H9 (cell line): ENCODE measurements around the gene AMIGO1. TPM values are rescaled to one million over a fixed set of nuclear protein-coding genes. Genes with fewer than 3 reads are reported as not detected.
A peak's percentile ranks its signal among the peaks of the same experiment; 100 is the strongest.

Experiments
- DNase-seq: peaks from one replicate; pipeline ENCODE4 v3.0.0-alpha.2; 2017
- H2AFZ ChIP-seq: one replicate; pipeline ENCODE4 v1.6.1; 2013; ENCODE audit warnings: mild to moderate bottlenecking, low read length, control low read depth, moderate library complexity
- H2AK5ac ChIP-seq: 2 replicates; pipeline ENCODE4 v1.6.1; 2013; ENCODE audit warnings: low read length, control low read depth, mixed read lengths; ENCODE audit not compliant: insufficient read length
- H2BK120ac ChIP-seq: one replicate; pipeline ENCODE4 v1.6.1; 2013; ENCODE audit warnings: low read depth, mild to moderate bottlenecking, low read length, control low read depth, inconsistent platforms; ENCODE audit not compliant: poor library complexity, severe bottlenecking
- H2BK12ac ChIP-seq: 2 replicates; pipeline ENCODE4 v1.6.1; 2013; ENCODE audit warnings: low read length, control low read depth, mixed read lengths, low read depth; ENCODE audit not compliant: insufficient read length
- H2BK15ac ChIP-seq: 2 replicates; pipeline ENCODE4 v1.6.1; 2013; ENCODE audit warnings: low read depth, low read length, control low read depth
- H2BK20ac ChIP-seq: one replicate; pipeline ENCODE4 v1.6.1; 2013; ENCODE audit warnings: low read depth, mild to moderate bottlenecking, low read length, control low read depth, inconsistent platforms; ENCODE audit not compliant: poor library complexity, severe bottlenecking
- H2BK5ac ChIP-seq: 2 replicates; pipeline ENCODE4 v1.6.1; 2013; ENCODE audit warnings: low read length, control low read depth, mixed read lengths; ENCODE audit not compliant: insufficient read length
- H3K14ac ChIP-seq: 2 replicates; pipeline ENCODE4 v1.6.1; 2013; ENCODE audit warnings: low read length, control low read depth; ENCODE audit not compliant: insufficient read depth
- H3K18ac ChIP-seq: 2 replicates; pipeline ENCODE4 v1.6.1; 2013; ENCODE audit warnings: low read depth, mild to moderate bottlenecking, mixed read lengths, low read length, control low read depth; ENCODE audit not compliant: insufficient read length
- H3K23ac ChIP-seq: 2 replicates; pipeline ENCODE4 v1.6.1; 2013; ENCODE audit warnings: low read length, control low read depth, mixed read lengths, low read depth; ENCODE audit not compliant: insufficient read length
- H3K23me2 ChIP-seq: 2 replicates; pipeline ENCODE4 v1.6.1; 2013; ENCODE audit warnings: low read depth, mild to moderate bottlenecking, mixed read lengths, low read length, control low read depth; ENCODE audit not compliant: insufficient read length, poor library complexity, severe bottlenecking
- H3K27ac ChIP-seq: 2 replicates; pipeline ENCODE4 v1.5.1; 2013; ENCODE audit warnings: low read length, control low read depth, mixed read lengths, low read depth; ENCODE audit not compliant: insufficient read length
- H3K27me3 ChIP-seq: 2 replicates; pipeline ENCODE4 v1.6.1; 2013; ENCODE audit warnings: low read length, control low read depth, inconsistent platforms; ENCODE audit not compliant: insufficient read depth
- H3K4ac ChIP-seq: 2 replicates; pipeline ENCODE4 v1.6.1; 2013; ENCODE audit warnings: low read depth, mild to moderate bottlenecking, control low read depth, inconsistent platforms, low read length, moderate library complexity
- H3K4me1 ChIP-seq: 2 replicates; pipeline ENCODE4 v1.6.1; 2013; ENCODE audit warnings: low read length, control low read depth, inconsistent platforms; ENCODE audit not compliant: insufficient read depth
- H3K4me2 ChIP-seq: 2 replicates; pipeline ENCODE4 v1.6.1; 2013; ENCODE audit warnings: low read length, control low read depth, mixed read lengths; ENCODE audit not compliant: insufficient read length, insufficient read depth
- H3K56ac ChIP-seq: 2 replicates; pipeline ENCODE4 v1.6.1; 2013; ENCODE audit warnings: low read depth, mild to moderate bottlenecking, mixed read lengths, low read length, control low read depth; ENCODE audit not compliant: insufficient read length
- H3K79me1 ChIP-seq: 2 replicates; pipeline ENCODE4 v1.6.1; 2013; ENCODE audit warnings: low read depth, mild to moderate bottlenecking, moderate library complexity, low read length, control low read depth, inconsistent platforms; ENCODE audit not compliant: insufficient read depth, poor library complexity, severe bottlenecking
- H3K79me2 ChIP-seq: 2 replicates; pipeline ENCODE4 v1.6.1; 2013; ENCODE audit warnings: low read length, control low read depth, inconsistent platforms; ENCODE audit not compliant: insufficient read depth
- H3K9ac ChIP-seq: 2 replicates; pipeline ENCODE4 v1.6.1; 2013; ENCODE audit warnings: low read length, control low read depth, mixed read lengths; ENCODE audit not compliant: insufficient read length; ENCODE audit errors: extremely low read depth
- H3K9me3 ChIP-seq: one replicate; pipeline ENCODE4 v1.6.1; 2013; ENCODE audit warnings: low read depth, low read length, inconsistent platforms; ENCODE audit not compliant: control insufficient read depth
- H3T11ph ChIP-seq: one replicate; pipeline ENCODE4 v1.6.1; 2013; ENCODE audit warnings: mild to moderate bottlenecking, low read length, control low read depth, inconsistent platforms
- H4K20me1 ChIP-seq: one replicate; pipeline ENCODE4 v1.6.1; 2013; ENCODE audit not compliant: control insufficient read depth, insufficient read length, insufficient read depth
- H4K5ac ChIP-seq: 2 replicates; pipeline ENCODE4 v1.6.1; 2013; ENCODE audit warnings: low read depth, mild to moderate bottlenecking, mixed read lengths, low read length, control low read depth; ENCODE audit not compliant: insufficient read length
- H4K8ac ChIP-seq: replicated peaks from 2 replicates; pipeline ENCODE4 v1.6.1; 2013; ENCODE audit warnings: low read length, control low read depth, mixed read lengths, low read depth; ENCODE audit not compliant: insufficient read length
- H4K91ac ChIP-seq: 2 replicates; pipeline ENCODE4 v1.6.1; 2013; ENCODE audit warnings: low read depth, mild to moderate bottlenecking, moderate library complexity, mixed read lengths, low read length, control low read depth; ENCODE audit not compliant: insufficient read length
- H3K27ac Mint-ChIP-seq, 3 experiments: 2 replicates in 2 of 3; 3 replicates in 1 of 3; pipeline ENCODE4 v1.8.0; 2020 to 2021; ENCODE audit warnings: mixed read lengths in 3 of 3, mild to moderate bottlenecking in 1 of 3, moderate library complexity in 1 of 3
- H3K27me3 Mint-ChIP-seq: 2 replicates; pipeline ENCODE4 v1.8.0; 2021; ENCODE audit warnings: low read depth, mild to moderate bottlenecking, moderate library complexity, mixed read lengths
- H3K36me3 Mint-ChIP-seq, 3 experiments: 2 replicates in 2 of 3; 3 replicates in 1 of 3; pipeline ENCODE4 v1.8.0; 2020 to 2021; ENCODE audit warnings: low read depth in 3 of 3, mixed read lengths in 3 of 3; ENCODE audit not compliant: insufficient read depth in 1 of 3
- H3K4me1 Mint-ChIP-seq, 2 experiments: 2 replicates each; pipeline ENCODE4 v1.8.0; 2020; ENCODE audit warnings: mixed read lengths in 2 of 2
- H3K4me3 Mint-ChIP-seq, 2 experiments: 2 replicates in 1 of 2; 3 replicates in 1 of 2; pipeline ENCODE4 v1.8.0; 2020 to 2021; ENCODE audit warnings: mild to moderate bottlenecking in 2 of 2, mixed read lengths in 2 of 2, moderate library complexity in 1 of 2
- H3K9me3 Mint-ChIP-seq, 2 experiments: 2 replicates in 1 of 2; 3 replicates in 1 of 2; pipeline ENCODE4 v1.8.0; 2020; ENCODE audit warnings: mild to moderate bottlenecking in 2 of 2, mixed read lengths in 2 of 2, moderate library complexity in 1 of 2
- WGBS: extraction: QIAGEN DNeasy Blood & Tissue Kit; methylation state at CpG from one replicate; pipeline ENCODE4 v1.1.7; 2013; ENCODE audit warnings: missing lambda C conversion rate, low lambda C conversion rate, mixed read lengths; ENCODE audit not compliant: insufficient read length; ENCODE audit errors: extremely low coverage; 5-methylcytosine and 5-hydroxymethylcytosine counted together
- total RNA-seq: library from RNA; stranded (reverse); gene quantifications from 2 replicates; pipeline ENCODE4 v1.2.1, GENCODE V29; 2021
- TF ChIP-seq, protein P1 (sequence below): fragments of 200-600 bp; sonication (generic); conservative IDR thresholded peaks from 3 replicates; pipeline ENCODE4 v1.8.0; 2021; ENCODE audit warnings: antibody characterized with exemption, mild to moderate bottlenecking

The AMIGO1 gene
- total RNA-seq, 1 experiment from 2014 or later = 4.1 TPM

DNA sequence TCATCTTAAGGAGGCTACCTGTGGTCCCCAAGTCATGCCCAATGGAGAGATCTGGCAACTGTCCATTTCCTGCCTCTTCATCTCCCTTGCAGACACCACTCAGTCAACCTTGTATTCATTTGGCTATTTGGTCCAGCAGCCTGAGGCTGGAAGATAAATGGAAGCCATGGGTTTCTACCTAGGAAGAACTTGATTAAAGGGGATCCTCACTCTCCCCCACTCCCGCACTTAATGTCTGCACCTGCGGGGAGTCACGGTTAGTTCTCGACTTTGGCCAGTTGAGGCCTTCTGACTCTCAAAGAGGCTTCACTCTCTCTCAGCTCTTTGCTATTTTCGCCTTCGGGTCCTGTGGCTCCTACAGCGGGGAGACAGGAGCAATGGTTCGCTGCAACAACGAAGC lies 34.3 kb downstream of the AMIGO1 start:
- Histone ChIP-seq H3K23ac (no peak overlapping the region), H4K5ac (no peak overlapping the region), H2BK12ac (no peak overlapping the region), H3K4ac (no peak overlapping the region), H2AK5ac (no peak overlapping the region), H3K4me1 (no peaks in the 10 kb centered on the region), H4K8ac (no peak overlapping the region), H3T11ph (no peak overlapping the region), H2BK20ac (no peak overlapping the region), H3K27me3 (0 out of 2 replicates have a peak, but pooled peaks cover 2% of the 10 kb centered on the region), H2AFZ (no peak overlapping the region), H4K20me1 (no peaks in the 10 kb centered on the region), H3K23me2 (no peaks in the 10 kb centered on the region), H3K18ac (no peak overlapping the region), H2BK15ac (no peak overlapping the region), H2BK120ac (no peak overlapping the region), H3K79me1 (no peaks in the 10 kb centered on the region), H3K4me2 (no peak overlapping the region), H3K9me3 (no peaks in the 10 kb centered on the region), H3K79me2 (no peaks in the 10 kb centered on the region), H3K9ac (no peak overlapping the region), H3K56ac (no peak overlapping the region), H2BK5ac (no peak overlapping the region), H4K91ac (no peak overlapping the region), H3K14ac (no peak overlapping the region), H3K27ac (no peak overlapping the region)
- WGBS = no CpG with 5 or more reads among the region's 9 CpGs
- DNase-seq = peak; percentile 2
- peaks cover 49% of the 10 kb centered on the region for H3K27me3 Mint-ChIP-seq
- peaks cover 3 to 8% of the 10 kb centered on the region in 2 experiments for H3K4me1 Mint-ChIP-seq
- H3K27ac Mint-ChIP-seq = no peak overlapping the region; a peak in 1 of 7 replicates
- no peak overlapping the region; a peak in 1 of 5 replicates for H3K4me3 Mint-ChIP-seq
- no peaks in the 10 kb centered on the region for H3K36me3 Mint-ChIP-seq
- H3K9me3 Mint-ChIP-seq = peaks cover 0 to under 1% of the 10 kb centered on the region in 2 experiments; a peak in 2 of 5 replicates
- TF ChIP-seq, protein P1, sequence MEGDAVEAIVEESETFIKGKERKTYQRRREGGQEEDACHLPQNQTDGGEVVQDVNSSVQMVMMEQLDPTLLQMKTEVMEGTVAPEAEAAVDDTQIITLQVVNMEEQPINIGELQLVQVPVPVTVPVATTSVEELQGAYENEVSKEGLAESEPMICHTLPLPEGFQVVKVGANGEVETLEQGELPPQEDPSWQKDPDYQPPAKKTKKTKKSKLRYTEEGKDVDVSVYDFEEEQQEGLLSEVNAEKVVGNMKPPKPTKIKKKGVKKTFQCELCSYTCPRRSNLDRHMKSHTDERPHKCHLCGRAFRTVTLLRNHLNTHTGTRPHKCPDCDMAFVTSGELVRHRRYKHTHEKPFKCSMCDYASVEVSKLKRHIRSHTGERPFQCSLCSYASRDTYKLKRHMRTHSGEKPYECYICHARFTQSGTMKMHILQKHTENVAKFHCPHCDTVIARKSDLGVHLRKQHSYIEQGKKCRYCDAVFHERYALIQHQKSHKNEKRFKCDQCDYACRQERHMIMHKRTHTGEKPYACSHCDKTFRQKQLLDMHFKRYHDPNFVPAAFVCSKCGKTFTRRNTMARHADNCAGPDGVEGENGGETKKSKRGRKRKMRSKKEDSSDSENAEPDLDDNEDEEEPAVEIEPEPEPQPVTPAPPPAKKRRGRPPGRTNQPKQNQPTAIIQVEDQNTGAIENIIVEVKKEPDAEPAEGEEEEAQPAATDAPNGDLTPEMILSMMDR = no peak
